ENCODE results near the gene CES1.
"Not testable (repeated sequence)": the region's sequence is repeated elsewhere in the genome, so short reads cannot be mapped to it uniquely, and the experiment has no call there.

Gene CES1

DNA sequence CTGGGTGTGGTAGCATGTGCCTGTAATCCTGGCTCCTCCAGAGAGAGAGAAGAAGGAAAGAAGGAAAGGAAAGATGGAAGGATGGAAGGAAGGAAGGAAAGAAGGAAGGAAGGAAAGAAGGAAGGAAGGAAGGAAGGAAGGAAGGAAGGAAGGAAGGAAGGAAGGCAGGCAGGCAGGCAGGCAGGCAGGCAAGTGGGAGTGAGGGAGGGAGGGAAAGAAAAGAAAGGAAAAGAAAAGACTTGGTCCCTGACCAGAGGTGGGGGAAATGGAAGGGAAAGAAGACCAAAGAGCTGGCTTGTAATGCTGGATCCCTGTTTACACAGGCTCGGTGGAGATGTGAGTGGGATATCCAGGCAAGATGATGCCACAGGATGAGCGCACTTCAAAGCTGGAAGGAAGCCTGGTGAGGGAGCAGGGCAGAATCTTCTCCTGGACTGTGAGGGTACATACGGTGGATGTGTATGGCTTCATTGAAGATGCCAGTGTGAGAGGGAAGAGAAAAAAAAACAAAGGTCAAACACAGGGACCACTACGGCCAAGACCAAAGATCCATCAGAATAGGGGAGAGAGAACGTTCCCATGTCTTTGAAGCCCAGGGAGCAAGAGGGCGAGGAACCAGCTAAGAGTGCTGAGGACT lies 2.1 kb downstream of the CES1 start:
- no peak for DNase-seq

DNA sequence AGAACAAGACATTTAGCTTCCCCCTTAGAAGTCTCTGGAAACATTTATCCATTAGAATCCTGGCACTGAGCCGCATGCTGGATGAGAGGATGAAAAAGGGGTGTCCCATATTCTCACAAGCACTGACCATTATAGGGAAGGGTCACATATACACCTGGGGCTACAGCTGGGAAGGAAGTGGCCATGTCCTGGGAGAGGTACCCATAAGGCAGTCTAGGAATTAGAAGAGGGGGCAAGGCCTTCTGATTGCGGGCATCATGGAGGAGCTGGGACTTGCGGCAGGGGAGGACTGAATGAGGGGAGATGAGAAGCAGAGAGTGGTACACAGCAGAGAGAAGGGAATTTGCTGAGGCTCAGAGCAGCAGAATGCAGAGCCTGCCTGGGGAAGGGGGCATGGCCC lies 3.7 kb downstream of the CES1 start:
- not testable (repeated sequence) for DNase-seq

DNA sequence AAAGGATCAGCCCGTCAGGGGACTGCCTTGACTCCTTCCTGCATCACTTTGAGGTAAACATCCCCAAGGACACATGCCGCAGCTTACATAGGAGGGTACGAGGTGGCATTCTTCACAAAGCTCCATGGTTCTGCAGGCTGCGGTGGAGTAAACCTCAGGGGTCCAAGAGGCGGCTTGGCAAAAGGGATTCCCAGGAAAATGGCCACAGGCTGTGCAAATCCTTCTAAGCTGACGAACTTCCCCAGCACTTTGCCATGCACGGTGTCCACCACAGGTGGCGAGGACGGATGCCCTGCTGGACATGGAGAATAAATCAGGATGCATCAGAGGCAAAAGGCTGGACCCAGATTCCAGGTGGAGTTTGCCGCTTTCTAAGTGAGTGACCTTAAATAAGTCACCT lies 4.2 kb downstream of the CES1 start:
- DNase-seq = no peak

DNA sequence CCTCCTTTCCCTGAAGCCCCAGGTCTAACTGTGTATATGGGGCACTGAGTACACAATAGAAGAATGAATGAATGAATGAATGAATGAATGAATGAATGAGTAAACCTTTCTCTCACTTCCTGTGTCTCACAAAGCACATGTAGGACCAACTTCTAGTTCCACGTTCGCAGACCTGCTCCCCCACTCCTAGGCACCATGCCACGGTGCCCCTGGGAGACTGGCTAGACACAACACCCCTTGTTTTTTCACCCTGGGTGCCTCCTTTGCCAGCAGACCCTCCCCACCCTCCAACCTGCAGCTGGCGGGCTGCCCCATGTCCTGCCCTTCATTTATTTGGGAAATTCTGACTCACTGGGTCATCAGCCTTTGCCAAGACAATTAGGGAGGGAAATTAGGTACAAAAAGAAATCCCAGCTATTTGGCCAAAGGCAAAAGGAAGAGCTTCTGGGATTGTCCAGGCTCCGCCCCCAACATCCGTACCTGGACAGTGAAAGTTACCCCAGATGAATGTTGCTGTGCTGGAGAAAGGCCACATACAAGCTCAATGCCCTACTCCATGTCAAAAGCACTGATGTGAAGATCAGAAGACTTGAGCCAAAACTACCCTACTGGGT lies 7.7 kb downstream of the CES1 start:
- DNase-seq = no peak

DNA sequence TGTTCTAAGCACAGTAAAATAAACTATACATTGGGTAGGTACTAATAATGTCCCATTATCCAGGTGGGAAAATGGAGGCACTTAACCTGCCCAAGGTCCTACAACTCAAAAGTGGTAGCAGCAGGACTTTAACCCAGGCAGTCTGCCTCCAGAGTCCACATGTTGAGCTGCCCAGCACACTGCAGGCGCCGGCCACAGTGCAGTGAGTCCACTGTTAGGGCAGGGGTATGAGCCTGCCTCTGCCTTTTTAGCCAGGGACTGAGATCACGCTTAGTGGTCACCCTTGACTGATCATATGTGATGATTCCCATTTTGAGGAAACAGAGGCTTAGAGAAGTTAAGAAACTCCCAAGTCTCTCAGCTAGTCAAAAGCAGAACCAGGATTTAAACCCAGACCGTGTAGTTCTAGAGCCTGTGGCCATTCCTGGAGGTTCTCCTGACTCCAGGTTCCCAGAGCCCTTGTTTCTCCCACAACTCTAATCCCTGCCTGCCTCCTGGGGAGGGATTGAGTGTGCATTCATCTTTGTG lies 8.4 kb downstream of the CES1 start:
- DNase-seq = no peak

DNA sequence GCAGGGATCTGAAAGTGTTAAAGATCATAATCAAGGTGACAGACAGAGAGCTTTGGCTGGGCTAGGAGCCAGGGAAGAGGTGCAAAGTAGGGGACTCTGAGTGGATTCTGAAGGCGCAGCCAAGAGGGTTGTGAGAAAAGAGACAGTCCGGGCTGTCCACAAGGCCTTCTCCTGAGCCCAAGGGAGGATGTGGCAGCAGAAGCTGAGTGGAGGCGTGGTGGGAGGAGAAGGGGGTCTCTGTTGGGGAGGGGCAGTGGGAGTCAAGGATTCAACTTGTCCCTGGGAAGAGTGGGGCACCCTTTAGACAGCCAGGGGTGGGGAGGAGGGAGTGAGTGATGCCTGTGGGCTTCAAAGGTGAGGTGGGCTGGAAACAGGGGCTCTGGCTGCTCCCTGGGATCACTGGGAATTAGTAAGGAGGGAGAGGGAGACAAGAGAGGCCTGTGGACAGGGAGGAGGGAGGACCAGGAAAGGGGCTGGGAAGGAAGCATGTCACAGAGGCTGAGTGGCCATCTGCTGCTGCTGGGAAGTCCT lies 10.6 kb downstream of the CES1 start:
- DNase-seq = no peak

DNA sequence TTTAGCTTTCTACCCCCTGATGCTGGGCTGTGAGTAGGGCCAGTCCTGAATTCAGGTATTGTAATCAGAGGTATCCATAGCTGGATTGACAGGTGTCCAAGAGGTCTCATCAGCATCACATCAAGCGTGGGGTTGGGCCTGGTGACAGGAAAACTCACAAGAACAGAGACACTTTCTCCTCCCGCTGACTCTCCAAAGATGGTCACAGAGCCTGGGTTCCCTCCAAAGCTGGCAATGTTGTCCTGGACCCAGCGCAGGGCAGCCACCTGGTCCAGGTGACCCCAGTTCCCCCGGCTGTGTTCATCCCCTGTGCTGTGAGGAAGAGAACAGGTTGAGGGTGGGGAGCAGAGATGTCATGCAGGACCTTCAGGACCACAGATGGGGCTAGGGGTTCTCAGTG lies 11.7 kb downstream of the CES1 start:
- no peak for DNase-seq

DNA sequence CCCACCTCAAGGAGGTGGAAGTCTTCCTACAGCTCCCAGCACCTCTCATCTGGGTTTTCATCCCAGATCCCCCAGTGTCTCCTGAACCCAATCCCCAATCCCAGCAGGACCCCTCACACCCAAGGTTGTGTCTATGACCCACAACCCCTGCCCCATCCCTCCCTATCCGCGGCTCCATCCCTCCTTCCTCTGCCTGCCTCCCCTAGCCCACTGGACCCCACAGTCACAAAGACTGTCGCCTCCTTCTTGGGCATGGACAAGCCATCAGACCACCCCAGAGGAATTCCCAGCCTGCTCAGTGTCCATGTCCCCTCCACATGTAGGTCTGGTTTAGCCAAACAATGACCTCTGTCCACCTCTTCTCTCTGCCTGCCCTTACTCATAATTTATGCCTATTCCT lies 12.3 kb downstream of the CES1 start:
- no peak for DNase-seq

DNA sequence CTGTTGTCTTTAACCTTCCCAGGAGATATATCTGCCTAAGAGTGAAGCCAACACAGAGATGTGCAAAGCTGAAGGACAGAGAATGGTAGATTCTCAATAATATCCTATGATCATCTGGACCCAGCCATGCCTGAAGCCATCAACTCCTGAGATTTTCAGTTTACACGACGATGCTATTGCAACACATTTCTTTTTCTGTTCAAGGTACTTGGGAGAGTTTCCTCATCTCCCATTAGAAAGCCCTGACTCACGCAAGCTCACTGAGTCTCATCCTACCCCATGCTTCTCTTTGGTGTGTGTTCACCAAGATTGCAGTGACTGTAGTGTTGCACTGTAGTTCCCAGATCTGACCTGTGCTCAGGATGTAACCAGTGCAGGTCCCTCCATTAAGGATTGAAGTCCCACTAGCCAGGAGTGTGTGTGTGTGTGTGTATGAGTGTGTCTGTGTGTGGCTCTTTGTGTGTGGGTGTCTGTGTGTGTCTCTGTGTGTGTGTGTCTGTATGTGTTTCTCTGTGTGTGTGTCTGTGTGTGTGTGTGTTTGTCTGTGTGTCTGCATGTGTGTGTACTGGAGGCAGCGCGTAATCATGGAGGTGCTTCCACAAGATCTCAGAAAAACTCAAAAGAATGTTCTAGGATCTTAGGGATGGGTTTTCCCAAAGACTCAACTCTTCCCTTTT lies 15.5 kb downstream of the CES1 start:
- DNase-seq = no peak

DNA sequence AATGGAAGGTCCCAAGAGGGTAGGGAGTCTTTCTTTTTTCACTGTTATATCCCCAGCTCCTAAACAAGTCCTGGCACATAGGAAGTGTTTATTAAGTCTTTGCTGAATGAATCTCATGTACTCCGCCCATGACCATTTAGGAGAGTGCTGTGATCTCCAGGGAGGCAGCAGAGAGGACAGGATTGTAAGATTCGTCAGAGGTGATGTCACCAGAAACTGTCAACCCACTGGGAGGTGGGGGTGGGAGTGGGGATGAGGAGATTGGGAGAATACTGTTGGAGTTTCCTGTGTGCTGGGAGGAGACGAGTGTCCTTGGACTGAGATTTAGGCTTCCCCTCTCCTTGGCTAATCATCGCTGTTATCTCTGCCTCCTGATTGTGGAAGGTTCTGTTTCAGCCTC lies 16.7 kb downstream of the CES1 start:
- DNase-seq = not testable (repeated sequence)

DNA sequence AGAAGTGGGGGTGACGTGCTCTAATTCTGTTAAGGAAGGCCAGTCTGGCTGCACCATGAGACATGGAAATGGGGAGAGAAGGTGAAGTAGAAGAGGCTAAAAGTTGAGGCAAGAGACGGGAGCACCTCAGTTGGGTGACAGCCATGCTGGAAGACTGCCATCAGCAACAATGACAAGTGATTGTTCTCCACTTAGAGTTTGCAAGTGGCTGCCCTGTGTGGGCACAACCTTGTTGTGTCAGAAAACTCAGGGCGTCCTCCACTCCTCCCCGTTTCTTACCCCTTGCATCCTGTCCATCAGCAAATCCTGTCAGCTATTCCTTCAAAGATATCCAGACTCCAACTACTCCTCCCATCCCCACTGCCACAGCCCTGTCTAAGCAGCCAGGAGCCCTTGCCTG lies 17.6 kb downstream of the CES1 start:
- no peak for DNase-seq

DNA sequence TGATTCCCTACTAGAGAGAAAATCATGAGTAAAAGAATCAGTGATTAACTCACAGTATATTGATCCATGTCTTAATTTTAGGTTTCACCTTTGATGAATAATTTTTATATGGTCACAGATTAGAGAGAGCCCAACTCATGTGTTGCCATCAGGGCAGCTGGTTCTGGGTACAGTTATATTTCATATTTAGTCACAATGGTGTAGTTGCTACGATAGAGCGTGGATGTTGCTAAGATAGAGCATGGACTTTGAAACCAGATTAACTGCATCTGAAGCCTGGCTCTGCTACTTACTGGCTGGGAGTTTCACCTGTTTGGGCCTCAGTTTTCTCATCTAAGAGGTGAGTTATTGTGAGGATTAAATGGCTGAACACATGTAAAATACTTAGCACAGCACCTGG lies 18.7 kb downstream of the CES1 start:
- DNase-seq = not testable (repeated sequence)

DNA sequence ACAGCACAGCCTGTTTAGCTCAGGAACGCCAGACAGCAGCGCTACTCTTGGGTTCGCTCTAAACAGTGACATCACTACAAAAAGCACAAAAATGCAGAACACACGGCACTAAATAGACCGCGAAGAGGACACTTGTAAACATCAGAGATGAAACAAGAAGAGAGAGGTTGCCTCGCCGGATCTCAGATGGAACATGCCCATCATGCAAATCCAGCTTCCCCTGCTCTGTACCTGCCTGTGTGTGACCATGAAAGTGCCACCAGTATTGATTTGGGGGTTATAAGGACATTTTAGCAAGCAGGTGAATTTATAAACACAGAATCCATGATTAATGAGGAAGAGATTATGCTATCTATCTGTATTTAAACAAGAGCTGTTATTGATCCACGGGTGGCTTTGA lies 19.2 kb downstream of the CES1 start:
- DNase-seq = not testable (repeated sequence)

DNA sequence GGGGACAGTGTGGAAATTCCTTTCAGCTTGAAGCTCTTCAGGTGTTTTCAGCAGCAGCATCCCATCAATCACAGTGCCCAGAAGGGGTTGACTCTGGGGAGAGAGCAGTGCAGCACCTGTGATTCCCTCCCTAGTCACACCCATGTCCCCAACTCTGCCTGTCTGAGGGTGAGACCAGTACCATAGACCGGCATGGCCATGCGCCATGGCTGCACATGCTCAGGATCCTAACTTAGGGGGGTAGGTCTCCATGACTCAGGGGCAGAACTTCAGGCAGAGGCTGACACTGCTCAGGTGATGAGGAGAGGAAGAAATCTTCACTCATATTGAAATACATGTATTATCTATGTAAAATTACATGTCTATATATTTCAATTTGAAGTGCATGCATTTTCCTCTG lies 19.9 kb downstream of the CES1 start:
- no peak for DNase-seq

DNA sequence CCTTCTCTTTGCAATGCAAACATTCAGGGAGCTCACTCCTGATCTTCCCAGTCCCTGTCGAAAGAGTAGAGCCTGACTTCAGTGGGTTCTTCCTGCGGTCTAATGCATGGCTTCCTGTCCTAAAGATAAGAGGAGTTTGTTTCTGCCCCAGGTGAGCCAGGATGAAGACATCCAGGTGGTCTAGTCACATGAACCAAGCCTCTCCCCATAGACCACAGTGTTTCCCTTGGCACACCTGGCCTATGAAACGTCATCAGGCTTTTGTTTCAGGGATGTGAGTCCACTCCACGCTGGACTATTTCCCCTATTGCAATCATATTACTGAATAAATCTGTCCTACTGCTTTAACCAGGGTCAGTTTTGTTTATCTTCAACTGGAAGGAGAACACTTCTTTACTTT lies 21.1 kb downstream of the CES1 start:
- DNase-seq = no peak

DNA sequence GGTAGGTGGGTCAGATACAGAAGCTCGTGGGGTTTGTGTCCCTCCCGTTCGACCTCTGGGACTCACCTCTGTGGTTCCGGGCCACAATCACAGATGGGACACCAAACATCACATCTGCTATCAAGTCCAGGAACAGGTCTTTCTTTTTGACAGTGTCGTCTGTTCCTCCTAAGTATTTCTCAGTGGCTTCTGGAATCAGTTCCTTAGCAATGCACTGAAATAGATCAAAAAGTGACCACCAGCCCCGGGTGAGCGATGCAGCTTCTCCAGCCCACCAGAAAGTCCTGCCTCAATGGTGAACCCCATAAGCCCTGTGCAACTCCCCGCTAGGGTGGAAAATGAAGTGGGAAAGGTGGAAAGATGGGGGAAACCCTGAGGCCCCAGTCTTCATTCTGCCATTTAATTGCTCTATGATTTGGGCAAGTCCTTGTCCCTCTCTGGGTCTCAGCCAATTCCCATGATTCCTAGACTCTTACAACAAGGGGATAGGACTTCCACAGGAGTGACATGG lies 22.4 kb downstream of the CES1 start:
- no peak for DNase-seq

DNA sequence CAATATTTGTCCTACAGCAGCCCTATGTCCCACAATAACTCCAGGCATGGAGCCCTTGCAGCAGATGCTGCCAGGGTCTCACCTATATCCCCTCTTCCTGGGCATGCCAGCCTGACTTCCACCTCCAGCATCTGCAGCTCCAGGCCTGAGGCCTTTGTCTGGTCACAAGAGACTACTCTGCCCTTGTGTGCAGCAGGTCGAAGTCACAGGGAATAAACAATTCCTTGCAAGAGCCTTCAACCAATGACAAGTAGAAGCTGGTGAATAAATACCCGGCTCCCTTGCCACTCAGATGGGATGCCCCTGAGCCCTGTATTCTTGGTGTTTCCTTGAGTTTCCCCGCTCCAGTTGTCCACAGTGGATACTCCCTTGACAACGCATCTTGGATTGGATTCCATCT lies 23.0 kb downstream of the CES1 start:
- no peak for DNase-seq

DNA sequence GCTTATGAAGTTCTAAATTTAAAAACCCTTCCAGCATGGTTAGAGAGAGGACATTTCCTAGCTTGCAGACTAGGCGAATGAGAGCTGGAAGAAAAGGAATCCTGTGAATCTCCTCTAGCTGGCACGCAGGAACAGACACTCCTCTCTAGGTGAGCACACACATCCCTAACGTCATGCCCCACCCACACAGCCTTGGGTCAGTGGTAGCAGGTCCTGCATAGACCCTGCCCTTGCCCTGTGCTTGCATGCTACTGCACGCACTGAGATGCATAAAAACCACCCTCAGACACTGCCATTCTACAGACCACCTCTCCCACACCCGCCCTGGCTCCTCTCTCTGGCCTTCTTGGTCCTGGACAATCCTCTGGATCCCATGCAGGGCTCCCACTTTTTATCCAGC lies 23.5 kb downstream of the CES1 start:
- no peak for DNase-seq

DNA sequence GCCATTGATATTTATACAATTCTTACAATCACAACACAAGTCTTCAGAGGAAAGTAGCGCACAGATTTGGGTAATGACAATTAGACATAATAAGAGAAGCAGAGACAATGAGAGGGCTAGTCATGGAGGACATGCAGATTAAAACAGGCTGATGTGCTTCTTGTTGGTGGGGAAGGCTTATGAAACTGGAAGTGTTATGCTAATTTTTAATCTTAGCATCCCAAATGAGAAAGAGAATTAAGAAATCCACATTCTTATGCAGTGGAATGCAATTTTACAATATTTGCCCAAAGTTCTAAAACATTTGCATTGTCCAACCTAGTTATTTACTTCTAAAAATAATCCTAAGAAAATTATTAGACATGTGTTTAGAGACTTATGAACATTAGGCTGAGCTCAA lies 24.6 kb downstream of the CES1 start:
- not testable (repeated sequence) for DNase-seq

DNA sequence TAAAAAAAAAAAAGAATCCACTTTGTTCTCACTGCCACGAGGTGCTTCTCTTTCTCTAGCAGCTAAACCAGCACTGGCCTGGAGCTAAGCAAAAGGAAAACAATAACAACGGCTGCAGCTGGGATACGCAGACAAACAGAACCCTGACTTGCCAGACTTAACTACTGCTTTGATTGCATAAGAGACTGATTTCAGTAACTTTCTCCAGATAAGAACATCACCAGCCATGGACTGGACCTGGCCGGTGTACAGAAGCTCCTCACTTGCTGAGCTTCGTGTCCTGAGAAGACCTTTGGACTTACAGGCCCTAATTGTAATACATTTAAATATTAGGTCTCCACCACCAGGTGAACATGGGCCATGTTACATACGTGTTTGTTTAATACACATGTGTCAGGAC lies 27.8 kb downstream of the CES1 start:
- not testable (repeated sequence) for DNase-seq

DNA sequence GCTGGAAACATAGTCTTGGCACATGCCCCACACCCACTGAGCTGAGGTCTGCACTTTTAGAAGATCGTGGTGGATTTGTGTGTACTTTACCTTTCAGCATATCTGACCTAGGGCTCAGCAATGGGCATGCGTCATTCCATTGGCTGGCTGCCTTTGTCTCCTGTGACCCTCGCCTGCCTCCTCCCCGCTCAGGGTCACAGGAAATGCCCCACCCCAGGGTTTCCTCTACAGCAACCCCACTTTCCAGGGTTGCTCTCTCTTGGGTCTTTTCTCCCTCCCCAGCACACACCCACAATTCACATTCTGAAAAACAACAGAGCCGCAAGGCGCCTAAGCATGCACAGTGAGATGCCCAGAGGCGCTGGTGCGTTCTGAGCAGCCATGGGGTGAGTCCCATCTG lies 29.2 kb downstream of the CES1 start:
- not testable (repeated sequence) for DNase-seq

DNA sequence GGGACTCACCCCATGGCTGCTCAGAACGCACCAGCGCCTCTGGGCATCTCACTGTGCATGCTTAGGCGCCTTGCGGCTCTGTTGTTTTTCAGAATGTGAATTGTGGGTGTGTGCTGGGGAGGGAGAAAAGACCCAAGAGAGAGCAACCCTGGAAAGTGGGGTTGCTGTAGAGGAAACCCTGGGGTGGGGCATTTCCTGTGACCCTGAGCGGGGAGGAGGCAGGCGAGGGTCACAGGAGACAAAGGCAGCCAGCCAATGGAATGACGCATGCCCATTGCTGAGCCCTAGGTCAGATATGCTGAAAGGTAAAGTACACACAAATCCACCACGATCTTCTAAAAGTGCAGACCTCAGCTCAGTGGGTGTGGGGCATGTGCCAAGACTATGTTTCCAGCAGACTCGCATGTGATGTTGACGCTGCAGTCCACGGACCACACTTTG lies 39.9 kb downstream of the CES1 start:
- DNase-seq = not testable (repeated sequence)

DNA sequence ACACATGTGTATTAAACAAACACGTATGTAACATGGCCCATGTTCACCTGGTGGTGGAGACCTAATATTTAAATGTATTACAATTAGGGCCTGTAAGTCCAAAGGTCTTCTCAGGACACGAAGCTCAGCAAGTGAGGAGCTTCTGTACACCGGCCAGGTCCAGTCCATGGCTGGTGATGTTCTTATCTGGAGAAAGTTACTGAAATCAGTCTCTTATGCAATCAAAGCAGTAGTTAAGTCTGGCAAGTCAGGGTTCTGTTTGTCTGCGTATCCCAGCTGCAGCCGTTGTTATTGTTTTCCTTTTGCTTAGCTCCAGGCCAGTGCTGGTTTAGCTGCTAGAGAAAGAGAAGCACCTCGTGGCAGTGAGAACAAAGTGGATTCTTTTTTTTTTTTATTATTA lies 41.4 kb downstream of the CES1 start:
- not testable (repeated sequence) for DNase-seq

DNA sequence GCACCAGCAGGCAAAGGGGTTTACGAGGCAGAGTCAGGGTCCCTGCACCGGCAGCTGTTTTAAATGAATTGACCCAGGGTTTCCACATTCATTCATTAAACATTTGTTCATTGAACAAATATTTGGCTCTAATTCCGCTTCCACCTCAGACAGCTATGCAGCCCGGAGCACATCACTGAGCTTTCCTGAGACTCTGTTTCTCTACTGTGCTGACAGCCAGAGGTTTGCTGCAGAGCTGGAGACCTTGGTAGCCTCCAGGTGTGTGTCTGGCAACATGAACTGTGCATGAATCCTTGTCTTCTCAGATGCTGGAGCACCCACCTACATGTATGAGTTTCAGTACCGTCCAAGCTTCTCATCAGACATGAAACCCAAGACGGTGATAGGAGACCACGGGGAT lies 42.7 kb downstream of the CES1 start:
- DNase-seq = not testable (repeated sequence)
